Measurements from ENCODE around the gene HS6ST3.

Gene HS6ST3

GRCh38 chr13:96809366-96810096, 719.6 kb downstream of the HS6ST3 start:
- TF ChIP-seq CTCF (IDR thresholded peaks at IDR 0.05; ENCODE audit: low read depth, low read length) (no peak), EZH2phosphoT487 (IDR thresholded peaks at IDR 0.05; ENCODE audit: low read depth) (no peak)
- H3K36me3 ChIP-seq (replicated peaks; ENCODE audit: low read depth, low read length), result no peaks in the 10 kb centered on the region
- no peaks in the 10 kb centered on the region for H3K9me3 ChIP-seq (ENCODE audit: insufficient read depth, low read length)
- no peak overlapping the region for H2AFZ ChIP-seq (ENCODE audit: low read depth, low read length)
- no peak overlapping the region for H3K4me2 ChIP-seq (ENCODE audit: low read length)
- H3K4me1 ChIP-seq (ENCODE audit: low read length), result no peaks in the 10 kb centered on the region
- no peak overlapping the region for H3K9ac ChIP-seq (ENCODE audit: low read length)
- H3K79me2 ChIP-seq (ENCODE audit: low read length), result no peaks in the 10 kb centered on the region
- no peak overlapping the region for H3K4me3 ChIP-seq (ENCODE audit: low read length)
- no peaks in the 10 kb centered on the region for H4K20me1 ChIP-seq (ENCODE audit: insufficient read depth, low read length)
- no peak overlapping the region for H3K27ac ChIP-seq (ENCODE audit: low read length)
- no peaks in the 10 kb centered on the region for H3K27me3 ChIP-seq (ENCODE audit: low read depth, low read length)

GRCh38 chr13:96810104-96810503, 720.2 kb downstream of the HS6ST3 start:
- no peaks in the 10 kb centered on the region for H3K4me1 ChIP-seq (ENCODE audit: low read length)
- no peaks in the 10 kb centered on the region for H3K79me2 ChIP-seq (ENCODE audit: low read length)
- no peaks in the 10 kb centered on the region for H3K36me3 ChIP-seq (replicated peaks; ENCODE audit: low read depth, low read length)
- H3K9ac ChIP-seq (ENCODE audit: low read length), result no peak overlapping the region
- H3K27me3 ChIP-seq (ENCODE audit: low read depth, low read length), result no peaks in the 10 kb centered on the region
- H2AFZ ChIP-seq (ENCODE audit: low read depth, low read length), result no peak overlapping the region
- H3K27ac ChIP-seq (ENCODE audit: low read length), result no peak overlapping the region
- H3K4me2 ChIP-seq (ENCODE audit: low read length), result no peak overlapping the region
- TF ChIP-seq CTCF (IDR thresholded peaks at IDR 0.05; ENCODE audit: low read depth, low read length), result no peak
- no peak for TF ChIP-seq EZH2phosphoT487 (IDR thresholded peaks at IDR 0.05; ENCODE audit: low read depth)
- no peaks in the 10 kb centered on the region for H4K20me1 ChIP-seq (ENCODE audit: insufficient read depth, low read length)
- H3K9me3 ChIP-seq (ENCODE audit: insufficient read depth, low read length), result no peaks in the 10 kb centered on the region
- H3K4me3 ChIP-seq (ENCODE audit: low read length), result no peak overlapping the region

- H3K9ac ChIP-seq (ENCODE audit: low read length), result no peak overlapping the region
- no peaks in the 10 kb centered on the region for H3K36me3 ChIP-seq (replicated peaks; ENCODE audit: low read depth, low read length)
- no peak overlapping the region for H3K27ac ChIP-seq (ENCODE audit: low read length)
- no peak overlapping the region for H3K4me3 ChIP-seq (ENCODE audit: low read length)
- H3K27me3 ChIP-seq (ENCODE audit: low read depth, low read length), result no peaks in the 10 kb centered on the region
- no peak overlapping the region for H2AFZ ChIP-seq (ENCODE audit: low read depth, low read length)
- no peaks in the 10 kb centered on the region for H4K20me1 ChIP-seq (ENCODE audit: insufficient read depth, low read length)
- no peak overlapping the region for H3K4me2 ChIP-seq (ENCODE audit: low read length)
- H3K79me2 ChIP-seq (ENCODE audit: low read length), result no peaks in the 10 kb centered on the region
- TF ChIP-seq EZH2phosphoT487 (IDR thresholded peaks at IDR 0.05; ENCODE audit: low read depth), result no peak
- TF ChIP-seq CTCF (IDR thresholded peaks at IDR 0.05; ENCODE audit: low read depth, low read length), result no peak
- H3K4me1 ChIP-seq (ENCODE audit: low read length), result no peaks in the 10 kb centered on the region
- no peaks in the 10 kb centered on the region for H3K9me3 ChIP-seq (ENCODE audit: insufficient read depth, low read length)
Observed at GRCh38 chr13:96811049-96811448, 721.1 kb downstream of the HS6ST3 start.

GRCh38 chr13:96816261-96816660, 726.4 kb downstream of the HS6ST3 start:
- Histone ChIP-seq H3K4me1 (ENCODE audit: low read length) (no peaks in the 10 kb centered on the region), H3K9me3 (ENCODE audit: insufficient read depth, low read length) (no peaks in the 10 kb centered on the region), H3K36me3 (replicated peaks; ENCODE audit: low read depth, low read length) (no peaks in the 10 kb centered on the region), H3K4me3 (ENCODE audit: low read length) (no peak overlapping the region), H3K27me3 (ENCODE audit: low read depth, low read length) (peaks cover 6% of the 10 kb centered on the region), H4K20me1 (ENCODE audit: insufficient read depth, low read length) (no peaks in the 10 kb centered on the region), H3K4me2 (ENCODE audit: low read length) (no peak overlapping the region), H3K27ac (ENCODE audit: low read length) (no peak overlapping the region), H3K9ac (ENCODE audit: low read length) (no peak overlapping the region), H2AFZ (ENCODE audit: low read depth, low read length) (no peak overlapping the region), H3K79me2 (ENCODE audit: low read length) (no peaks in the 10 kb centered on the region)
- TF ChIP-seq EZH2phosphoT487 (IDR thresholded peaks at IDR 0.05; ENCODE audit: low read depth) (no peak), CTCF (IDR thresholded peaks at IDR 0.05; ENCODE audit: low read depth, low read length) (no peak)

Data from OCI-LY3 (cell line).